ENCODE data around the gene ANGPT4. TPM values are rescaled to one million over a fixed set of nuclear protein-coding genes. Genes with fewer than 3 reads are reported as not detected.

Gene ANGPT4
- total and polyA plus RNA-seq, 2 of the 8 experiments (the other 6 are each of a cell fraction or from before 2014, with no cell fraction given): 0.07 to 0.33 TPM

DNA sequence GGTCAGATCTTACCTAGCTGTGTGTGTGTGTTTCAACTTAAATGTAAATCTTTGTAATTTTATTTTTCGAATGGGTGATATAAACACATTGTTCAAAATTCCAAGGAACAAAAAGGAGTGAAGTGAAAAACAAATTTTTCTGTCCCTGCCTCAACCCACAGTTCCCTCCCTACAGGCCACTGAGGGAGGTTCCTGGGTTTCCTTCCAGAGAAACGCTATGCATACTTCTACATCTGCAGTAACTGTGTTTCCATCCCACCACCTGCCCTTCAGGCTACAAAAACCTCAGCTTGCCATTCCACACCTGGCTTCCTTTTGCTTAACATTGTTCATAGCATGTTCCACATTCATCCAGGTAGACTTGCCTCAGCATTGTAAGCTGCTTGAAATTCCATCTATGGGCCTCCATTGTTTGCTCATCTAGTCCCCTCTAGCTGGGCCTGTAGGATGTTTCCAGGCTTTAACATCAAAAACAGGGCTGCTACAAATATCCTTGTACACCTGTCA, 12.0 kb downstream of the ANGPT4 start:
- H2AK5ac ChIP-seq (ENCODE audit: low read depth, low read length): no peak overlapping the region
- H3K4me2 ChIP-seq (ENCODE audit: insufficient read depth in 1 of 2, low read depth in 2 of 2, low read length in 2 of 2): no peak overlapping the region
- H2AFZ ChIP-seq (ENCODE audit: low read length): no peak overlapping the region
- no peak overlapping the region for H3K4ac ChIP-seq (replicated peaks; ENCODE audit: insufficient read length, low read depth, low read length)
- DNase-seq (ENCODE audit: low read depth in 1 of 2, low spot score in 2 of 2): no peak
- H3K27ac ChIP-seq (ENCODE audit: low read depth, low read length): no peak overlapping the region
- peaks cover 0 to 4% (median 0%) of the 10 kb centered on the region in 4 experiments; a peak in 2 of 7 replicates for H3K4me1 ChIP-seq (replicated peaks in 1 of 4; ENCODE audit: control insufficient read depth in 3 of 4, insufficient read depth in 4 of 4, low read length in 3 of 4)
- TF ChIP-seq BRCA1 (IDR thresholded peaks at IDR 0.05; ENCODE audit: low read depth, low read length): no peak
- TF ChIP-seq TBP (IDR thresholded peaks at IDR 0.05; ENCODE audit: low read depth, low read length): no peak
- TF ChIP-seq SAP30 (IDR thresholded peaks at IDR 0.05; ENCODE audit: insufficient read depth, insufficient replicate concordance, low read length): no peak
- TF ChIP-seq, protein P1, sequence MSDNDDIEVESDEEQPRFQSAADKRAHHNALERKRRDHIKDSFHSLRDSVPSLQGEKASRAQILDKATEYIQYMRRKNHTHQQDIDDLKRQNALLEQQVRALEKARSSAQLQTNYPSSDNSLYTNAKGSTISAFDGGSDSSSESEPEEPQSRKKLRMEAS (IDR thresholded peaks at IDR 0.05): no peak
- no peak for TF ChIP-seq BCL11A (IDR thresholded peaks at IDR 0.05; ENCODE audit: low read depth in 2 of 2, low read length in 2 of 2)
- no peak for TF ChIP-seq TAF7 (optimal IDR thresholded peaks at IDR 0.05; ENCODE audit: borderline replicate concordance, low read depth, low read length)
- no peak for TF ChIP-seq MAFK (IDR thresholded peaks at IDR 0.05; ENCODE audit: low read depth, low read length)
- H3K4me3 ChIP-seq (ENCODE audit: extremely low read depth in 1 of 4, insufficient read depth in 2 of 4, low read depth in 3 of 4, low read length in 4 of 4): no peak overlapping the region
- H4K5ac ChIP-seq (ENCODE audit: insufficient read length, low read depth, low read length): no peak overlapping the region
- FAIRE-seq: no peak
- H3K79me1 ChIP-seq (ENCODE audit: low read depth, low read length): no peaks in the 10 kb centered on the region
- no peak overlapping the region for H3K56ac ChIP-seq (replicated peaks; ENCODE audit: insufficient read length, low read depth, low read length)
- H3K36me3 ChIP-seq (ENCODE audit: control insufficient read depth in 2 of 4, insufficient read depth in 4 of 4, low read length in 3 of 4): no peaks in the 10 kb centered on the region
- H4K91ac ChIP-seq (replicated peaks; ENCODE audit: insufficient read length, low read length): no peak overlapping the region
- H3K9ac ChIP-seq (replicated peaks in 1 of 4; ENCODE audit: extremely low read depth in 1 of 4, low read depth in 3 of 4, low read length in 3 of 4): no peak overlapping the region
- H3K18ac ChIP-seq (ENCODE audit: extremely low read depth, low read length): no peak overlapping the region
- WGBS, 2 experiments (ENCODE audit: extremely low coverage in 1 of 2, insufficient coverage in 1 of 2, insufficient read length in 1 of 2, insufficient replicate concordance in 2 of 2, low coverage in 1 of 2, low lambda C conversion rate in 2 of 2, missing lambda C conversion rate in 1 of 2): 91% methylated on average over 2 of the region's 2 CpGs; no CpG with 5 or more reads in 1 of the 2 experiments
- H2BK120ac ChIP-seq (replicated peaks; ENCODE audit: low read depth, low read length): no peak overlapping the region
- no peak overlapping the region for H3K14ac ChIP-seq (ENCODE audit: insufficient read length)
- H3K9me3 ChIP-seq (ENCODE audit: insufficient read depth in 2 of 2, low read depth in 1 of 2, low read length in 1 of 2): no peaks in the 10 kb centered on the region
- no peaks in the 10 kb centered on the region for H4K20me1 ChIP-seq (replicated peaks in 1 of 2; ENCODE audit: control insufficient read depth in 1 of 2, insufficient read depth in 2 of 2, low read length in 2 of 2)
- H3K27me3 ChIP-seq (replicated peaks in 1 of 4; ENCODE audit: control insufficient read depth in 3 of 4, extremely low read depth in 1 of 4, insufficient read depth in 3 of 4, low read length in 3 of 4): no peaks in the 10 kb centered on the region
- no peaks in the 10 kb centered on the region for H3K79me2 ChIP-seq (ENCODE audit: control insufficient read depth in 1 of 2, insufficient read depth in 2 of 2, low read length in 2 of 2)
- H3K23me2 ChIP-seq (ENCODE audit: low read depth, low read length): no peaks in the 10 kb centered on the region
- no peak overlapping the region for H2BK12ac ChIP-seq (ENCODE audit: low read depth, low read length)
- H2BK15ac ChIP-seq (ENCODE audit: low read length): no peak overlapping the region
- H2BK20ac ChIP-seq (ENCODE audit: low read length): no peak overlapping the region
- ChIA-PET POLR2A (ENCODE audit: partially characterized antibody) (interaction anchor here (0.8 to 1.0 kb wide), 2 partner anchors 8 to 18 kb away, joined by 3 read pairs; no protein-coding TSS in a partner anchor), CTCF (ENCODE audit: partially characterized antibody) (interaction anchor here (0.6 to 1.4 kb wide), 5 partner anchors 16 to 209 kb away, joined by 3 to 4 read pairs (median 3); no protein-coding TSS in a partner anchor)
- H3K23ac ChIP-seq (ENCODE audit: insufficient read length): no peak overlapping the region
- H4K8ac ChIP-seq (ENCODE audit: extremely low read depth, insufficient read depth, low read length): no peak overlapping the region
- H2BK5ac ChIP-seq (ENCODE audit: low read depth, low read length): no peak overlapping the region
